T-helper 17 cell (primary cell): ENCODE data around the gene TMEM18. TPM values are rescaled to one million over a fixed set of nuclear protein-coding genes. Genes with fewer than 3 reads are reported as not detected.

Source experiments
- ATAC-seq: fragments of 150-1000 bp; cut with Tn5 transposase; 2 replicates; pipeline ENCODE4 v1.10.0; 2021; ENCODE audit warnings: mild to moderate bottlenecking, moderate library complexity
- DNase-seq, 3 donors: peaks; one replicate each; pipeline versions ENCODE4 v3.0.0 to v3.0.0-alpha.2; 2020 to 2021
- H3K9me3 ChIP-seq: one replicate; pipeline ENCODE4 v1.7.0; 2013; ENCODE audit warnings: low read length, mild to moderate bottlenecking; ENCODE audit not compliant: control insufficient read depth, poor library complexity, severe bottlenecking
- H3K27ac Mint-ChIP-seq: one replicate; pipeline ENCODE4 v1.8.0; 2022; ENCODE audit warnings: mild to moderate bottlenecking, moderate library complexity, mixed read lengths
- H3K27me3 Mint-ChIP-seq: one replicate; pipeline ENCODE4 v1.8.0; 2022; ENCODE audit warnings: mixed read lengths
- H3K36me3 Mint-ChIP-seq: one replicate; pipeline ENCODE4 v1.8.0; 2022; ENCODE audit warnings: low read depth, mixed read lengths
- H3K4me1 Mint-ChIP-seq: one replicate; pipeline ENCODE4 v1.8.0; 2022; ENCODE audit warnings: mild to moderate bottlenecking, mixed read lengths
- H3K4me3 Mint-ChIP-seq: one replicate; pipeline ENCODE4 v1.8.0; 2022; ENCODE audit warnings: mild to moderate bottlenecking, moderate library complexity, mixed read lengths
- total RNA-seq, 4 donors: library from RNA in 2 of 4; stranded (reverse) in 2 of 4; gene quantifications; one replicate each; pipeline ENCODE4 v1.2.3 and lab custom pipeline; 2022 to 2026

TMEM18 gene
- total RNA-seq (10 to 100 TPM; 29.3 to 34.3 TPM), total RNA-seq (lab: John Stamatoyannopoulos, UW) (22.8 to 42.6 reads per million in 2 donors)

- Mint-ChIP-seq H3K27ac (peak within 1 kb of the TSS; percentile 98), H3K36me3 (no peaks in the 10 kb centered on the region), H3K27me3 (no peaks in the 10 kb centered on the region), H3K4me3 (peak within 1 kb of the TSS; percentile 97), H3K4me1 (peaks cover 34% of the 10 kb centered on the region)
- no peaks in the 10 kb centered on the region for H3K9me3 ChIP-seq
- ATAC-seq (peak; percentile 81), DNase-seq (peak; percentile 73 to 98 (median 83))
Measured at GRCh38 chr2:677056-677958, at the start of gene TMEM18. Gene TMEM18, minus strand, starts transcription at chr2:677406. Its CDS starts 61 bp downstream, at chr2:677345.

- Mint-ChIP-seq H3K36me3 (peaks cover 2% of the 10 kb centered on the region), H3K4me1 (peaks cover 2% of the 10 kb centered on the region), H3K27ac (no peak overlapping the region), H3K27me3 (peaks cover 58% of the 10 kb centered on the region), H3K4me3 (no peak overlapping the region)
- no peak for DNase-seq
- H3K9me3 ChIP-seq, result no peaks in the 10 kb centered on the region
- no peak for ATAC-seq
Measured at GRCh38 chr2:726169-726568, 49.0 kb upstream of the TMEM18 start.

GRCh38 chr2:725468-725867 is 48.3 kb upstream of the TMEM18 start:
- no peak overlapping the region for H3K4me3 Mint-ChIP-seq
- peaks cover 61% of the 10 kb centered on the region for H3K27me3 Mint-ChIP-seq
- no peak overlapping the region for H3K27ac Mint-ChIP-seq
- DNase-seq (no peak), ATAC-seq (no peak)
- peaks cover 2% of the 10 kb centered on the region for H3K4me1 Mint-ChIP-seq
- no peaks in the 10 kb centered on the region for H3K9me3 ChIP-seq
- peaks cover 2% of the 10 kb centered on the region for H3K36me3 Mint-ChIP-seq

- Mint-ChIP-seq H3K4me1 (peaks cover 5% of the 10 kb centered on the region), H3K4me3 (no peak overlapping the region), H3K27me3 (peaks cover 63% of the 10 kb centered on the region), H3K27ac (no peak overlapping the region), H3K36me3 (peaks cover 2% of the 10 kb centered on the region)
- ATAC-seq, result no peak
- no peak for DNase-seq
- H3K9me3 ChIP-seq, result no peaks in the 10 kb centered on the region
Measured at GRCh38 chr2:723761-724160, 46.6 kb upstream of the TMEM18 start.

- Mint-ChIP-seq H3K4me3 (no peak overlapping the region), H3K4me1 (peaks cover 5% of the 10 kb centered on the region), H3K36me3 (peaks cover 2% of the 10 kb centered on the region), H3K27ac (no peak overlapping the region), H3K27me3 (peaks cover 61% of the 10 kb centered on the region)
- DNase-seq (no peak), ATAC-seq (no peak)
- H3K9me3 ChIP-seq, result no peaks in the 10 kb centered on the region
Measured at GRCh38 chr2:720842-721241, 43.6 kb upstream of the TMEM18 start.

- H3K4me1 Mint-ChIP-seq, result peaks cover 5% of the 10 kb centered on the region
- no peak for ATAC-seq
- H3K9me3 ChIP-seq, result no peaks in the 10 kb centered on the region
- no peaks in the 10 kb centered on the region for H3K36me3 Mint-ChIP-seq
- H3K27ac Mint-ChIP-seq, result no peak overlapping the region
- H3K4me3 Mint-ChIP-seq, result no peak overlapping the region
- DNase-seq, result no peak
- H3K27me3 Mint-ChIP-seq, result peaks cover 57% of the 10 kb centered on the region
Measured at GRCh38 chr2:719734-720133, 42.5 kb upstream of the TMEM18 start.

- peaks cover 52% of the 10 kb centered on the region for H3K27me3 Mint-ChIP-seq
- H3K36me3 Mint-ChIP-seq, result no peaks in the 10 kb centered on the region
- no peak for ATAC-seq
- H3K4me1 Mint-ChIP-seq, result peaks cover 7% of the 10 kb centered on the region
- no peak overlapping the region for H3K27ac Mint-ChIP-seq
- no peak for DNase-seq
- no peaks in the 10 kb centered on the region for H3K9me3 ChIP-seq
- H3K4me3 Mint-ChIP-seq, result no peak overlapping the region
Measured at GRCh38 chr2:719191-719590, 42.0 kb upstream of the TMEM18 start.

GRCh38 chr2:717661-718060 is 40.5 kb upstream of the TMEM18 start:
- no peaks in the 10 kb centered on the region for H3K9me3 ChIP-seq
- no peak overlapping the region for H3K4me3 Mint-ChIP-seq
- peaks cover 3% of the 10 kb centered on the region for H3K36me3 Mint-ChIP-seq
- peaks cover 47% of the 10 kb centered on the region for H3K27me3 Mint-ChIP-seq
- H3K27ac Mint-ChIP-seq, result no peak overlapping the region
- DNase-seq (no peak), ATAC-seq (no peak)
- peaks cover 7% of the 10 kb centered on the region for H3K4me1 Mint-ChIP-seq

GRCh38 chr2:715854-716560 is 38.8 kb upstream of the TMEM18 start:
- no peak overlapping the region for H3K4me3 Mint-ChIP-seq
- H3K27ac Mint-ChIP-seq, result no peak overlapping the region
- H3K9me3 ChIP-seq, result no peaks in the 10 kb centered on the region
- no peak for ATAC-seq
- peaks cover 5% of the 10 kb centered on the region for H3K4me1 Mint-ChIP-seq
- H3K27me3 Mint-ChIP-seq, result peaks cover 56% of the 10 kb centered on the region
- no peak for DNase-seq
- peaks cover 5% of the 10 kb centered on the region for H3K36me3 Mint-ChIP-seq

- Mint-ChIP-seq H3K36me3 (peaks cover 5% of the 10 kb centered on the region), H3K4me1 (peaks cover 5% of the 10 kb centered on the region), H3K27ac (no peak overlapping the region), H3K27me3 (peaks cover 55% of the 10 kb centered on the region), H3K4me3 (no peak overlapping the region)
- no peaks in the 10 kb centered on the region for H3K9me3 ChIP-seq
- DNase-seq (no peak), ATAC-seq (no peak)
Measured at GRCh38 chr2:715038-715437, 37.8 kb upstream of the TMEM18 start.

- H3K27me3 Mint-ChIP-seq, result peaks cover 56% of the 10 kb centered on the region
- no peaks in the 10 kb centered on the region for H3K9me3 ChIP-seq
- no peak overlapping the region for H3K4me3 Mint-ChIP-seq
- peaks cover 3% of the 10 kb centered on the region for H3K4me1 Mint-ChIP-seq
- no peak overlapping the region for H3K27ac Mint-ChIP-seq
- peak; percentile 50 for ATAC-seq
- peaks cover 5% of the 10 kb centered on the region for H3K36me3 Mint-ChIP-seq
- no peak for DNase-seq
Measured at GRCh38 chr2:714005-714741, 37.0 kb upstream of the TMEM18 start.

GRCh38 chr2:710867-711665 is 33.9 kb upstream of the TMEM18 start:
- Mint-ChIP-seq H3K4me3 (no peak overlapping the region), H3K27ac (no peak overlapping the region), H3K36me3 (peaks cover 5% of the 10 kb centered on the region), H3K4me1 (peaks cover 11% of the 10 kb centered on the region), H3K27me3 (peaks cover 48% of the 10 kb centered on the region)
- no peak for ATAC-seq
- H3K9me3 ChIP-seq, result no peaks in the 10 kb centered on the region
- no peak for DNase-seq
